ENCODE measurements around the gene ITM2B. TPM values are rescaled to one million over a fixed set of nuclear protein-coding genes. Genes with fewer than 3 reads are reported as not detected.
"Not testable (repeated sequence)": the region's sequence is repeated elsewhere in the genome, so short reads cannot be mapped to it uniquely, and the experiment has no call there.

Gene ITM2B
- total RNA-seq, 2 experiments from 2014 or later, result 305 to 323 TPM

DNA sequence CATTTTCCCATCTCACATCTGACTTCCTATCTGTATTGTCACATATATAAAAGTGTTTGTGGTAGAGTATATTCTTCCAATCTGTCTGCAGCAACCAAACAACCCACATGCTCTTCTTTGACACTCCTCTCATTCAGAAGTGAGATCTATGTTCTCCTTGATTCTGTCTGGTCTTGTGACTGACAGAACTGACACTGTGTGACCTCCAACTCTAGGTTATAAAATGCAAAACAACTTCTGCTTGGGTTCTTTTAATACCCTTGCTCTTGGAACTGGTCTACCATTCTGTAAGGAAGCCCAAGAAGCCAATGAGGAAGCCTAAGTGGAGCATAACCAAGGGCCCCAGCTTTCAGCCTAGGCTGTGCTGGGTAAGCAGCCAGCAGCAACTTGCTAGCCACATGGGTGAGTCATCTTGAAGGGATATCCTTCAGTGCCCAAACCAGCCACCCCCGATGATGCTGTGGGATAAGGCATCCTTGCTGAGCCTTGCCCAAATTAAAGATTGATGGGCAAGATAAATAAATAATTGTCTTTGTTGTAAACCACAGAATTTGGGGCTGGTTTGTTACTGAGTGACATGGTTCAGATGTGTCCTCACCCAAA, 18.4 kb upstream of the ITM2B start:
- Mint-ChIP-seq H3K27ac (no peak overlapping the region), H3K9me3 (peaks cover 3% of the 10 kb centered on the region), H3K4me1 (ENCODE audit: low read depth) (peaks cover 38% of the 10 kb centered on the region), H3K4me3 (no peak overlapping the region), H3K36me3 (ENCODE audit: low read depth) (peaks cover 4% of the 10 kb centered on the region), H3K27me3 (no peaks in the 10 kb centered on the region)
- intact Hi-C loops (cut with DNase I, micrococcal nuclease), result loop anchor here in 1 of 2 experiments (5.0 kb wide), 1 partner anchor 52 kb away; no protein-coding TSS in a partner anchor
- peaks cover 13% of the 10 kb centered on the region for H3K4me1 ChIP-seq (ENCODE audit: insufficient read depth, low read length)
- TF ChIP-seq, protein P1, sequence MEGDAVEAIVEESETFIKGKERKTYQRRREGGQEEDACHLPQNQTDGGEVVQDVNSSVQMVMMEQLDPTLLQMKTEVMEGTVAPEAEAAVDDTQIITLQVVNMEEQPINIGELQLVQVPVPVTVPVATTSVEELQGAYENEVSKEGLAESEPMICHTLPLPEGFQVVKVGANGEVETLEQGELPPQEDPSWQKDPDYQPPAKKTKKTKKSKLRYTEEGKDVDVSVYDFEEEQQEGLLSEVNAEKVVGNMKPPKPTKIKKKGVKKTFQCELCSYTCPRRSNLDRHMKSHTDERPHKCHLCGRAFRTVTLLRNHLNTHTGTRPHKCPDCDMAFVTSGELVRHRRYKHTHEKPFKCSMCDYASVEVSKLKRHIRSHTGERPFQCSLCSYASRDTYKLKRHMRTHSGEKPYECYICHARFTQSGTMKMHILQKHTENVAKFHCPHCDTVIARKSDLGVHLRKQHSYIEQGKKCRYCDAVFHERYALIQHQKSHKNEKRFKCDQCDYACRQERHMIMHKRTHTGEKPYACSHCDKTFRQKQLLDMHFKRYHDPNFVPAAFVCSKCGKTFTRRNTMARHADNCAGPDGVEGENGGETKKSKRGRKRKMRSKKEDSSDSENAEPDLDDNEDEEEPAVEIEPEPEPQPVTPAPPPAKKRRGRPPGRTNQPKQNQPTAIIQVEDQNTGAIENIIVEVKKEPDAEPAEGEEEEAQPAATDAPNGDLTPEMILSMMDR (IDR thresholded peaks at IDR 0.05), result no peak
- H3K4me3 ChIP-seq (ENCODE audit: low read length), result no peak overlapping the region
- H3K27me3 ChIP-seq (ENCODE audit: control insufficient read depth in 1 of 2, insufficient read depth in 2 of 2, low read length in 2 of 2), result no peaks in the 10 kb centered on the region
- POLR2A ChIA-PET, result no interaction called here
- ATAC-seq (ENCODE audit: poor library complexity), result no peak
- peak in 4 of 14 experiments; percentile 4 to 49 (median 34) for DNase-seq
- CTCF ChIA-PET, result no interaction called here
- no peaks in the 10 kb centered on the region for H3K9me3 ChIP-seq (ENCODE audit: control insufficient read depth in 1 of 2, insufficient read depth in 1 of 2, low read length in 2 of 2)
- H3K36me3 ChIP-seq (ENCODE audit: insufficient read depth, low read length), result no peaks in the 10 kb centered on the region
- no peak overlapping the region for H3K27ac ChIP-seq (ENCODE audit: low read depth in 1 of 2, low read length in 2 of 2)

DNA sequence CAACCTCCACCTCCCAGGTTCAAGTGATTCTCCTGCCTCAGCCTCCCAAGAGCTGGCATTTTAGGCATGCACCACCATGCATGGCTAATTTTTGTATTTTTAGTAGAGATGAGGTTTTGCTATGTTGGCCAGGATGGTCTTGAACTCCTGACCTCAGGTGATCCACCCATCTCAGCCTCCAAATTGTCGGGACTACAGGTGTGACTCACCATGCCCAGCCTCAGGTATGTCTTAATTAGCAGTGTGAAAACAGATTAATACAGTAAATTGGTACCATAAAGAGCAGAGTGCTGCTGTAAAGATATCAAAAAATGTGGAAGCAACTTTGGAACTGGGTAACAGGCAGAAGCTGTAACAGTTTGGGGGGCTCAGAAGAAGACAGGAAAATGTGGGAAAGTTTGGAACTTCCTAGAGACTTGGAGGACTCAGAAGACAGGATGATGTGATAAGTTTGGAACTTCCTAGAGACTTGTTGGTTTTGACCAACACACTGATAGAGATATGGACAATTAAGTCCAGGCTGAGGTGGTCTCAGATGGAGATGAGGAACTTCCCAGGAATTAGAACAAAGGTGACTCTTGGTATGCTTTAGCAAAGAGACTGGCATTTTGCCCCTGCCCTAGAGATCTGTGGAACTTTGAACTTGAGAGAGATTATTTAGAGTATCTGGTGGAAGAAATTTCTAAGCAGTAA, 17.3 kb upstream of the ITM2B start:
- H3K36me3 Mint-ChIP-seq (ENCODE audit: low read depth); CTCF ChIA-PET; H3K27me3 ChIP-seq (ENCODE audit: control insufficient read depth in 1 of 2, insufficient read depth in 2 of 2, low read length in 2 of 2); H3K27ac ChIP-seq (ENCODE audit: low read depth in 1 of 2, low read length in 2 of 2); H3K9me3 ChIP-seq (ENCODE audit: control insufficient read depth in 1 of 2, insufficient read depth in 1 of 2, low read length in 2 of 2); H3K27me3 Mint-ChIP-seq; ATAC-seq (ENCODE audit: poor library complexity); H3K9me3 Mint-ChIP-seq; DNase-seq; H3K4me3 ChIP-seq (ENCODE audit: low read length); H3K36me3 ChIP-seq (ENCODE audit: insufficient read depth, low read length); H3K4me3 Mint-ChIP-seq: not testable (repeated sequence)
- peaks cover 24% of the 10 kb centered on the region for H3K4me1 ChIP-seq (ENCODE audit: insufficient read depth, low read length)
- Mint-ChIP-seq H3K4me1 (ENCODE audit: low read depth) (peaks cover 43% of the 10 kb centered on the region), H3K27ac (peak overlapping the region; percentile 58)
- POLR2A ChIA-PET, result interaction anchor here (2.4 kb wide), 1 partner anchor 17 kb away, joined by 7 read pairs; the partner anchor contains the start of gene ITM2B
- intact Hi-C loops (cut with DNase I, micrococcal nuclease), result loop anchor here in 1 of 2 experiments (5.0 kb wide), 1 partner anchor 53 kb away; no protein-coding TSS in a partner anchor

DNA sequence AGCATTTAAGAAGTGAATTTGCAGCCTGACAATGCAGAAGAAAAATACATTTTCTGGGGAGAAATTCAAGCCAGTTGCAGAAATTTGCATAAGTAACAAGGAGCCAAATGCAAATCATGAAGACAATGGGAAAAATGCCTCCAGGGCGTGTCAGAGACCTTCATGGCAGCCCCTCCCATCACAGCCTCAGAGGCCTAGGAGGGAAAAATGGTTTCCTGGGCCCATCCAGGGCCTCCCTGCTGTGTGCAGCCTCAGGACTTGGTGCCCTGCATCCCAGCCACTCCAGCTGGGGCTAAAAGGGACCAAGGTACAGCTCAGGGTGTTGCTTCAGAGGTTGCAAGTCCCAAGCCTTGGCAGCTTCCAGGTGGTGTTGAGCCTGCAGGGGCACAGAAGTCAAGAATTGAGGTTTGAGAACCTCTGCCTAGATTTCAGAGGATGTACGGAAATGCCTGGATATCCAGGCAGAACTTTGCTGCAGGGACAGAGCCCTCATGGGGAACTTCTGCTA, 16.7 kb upstream of the ITM2B start:
- Mint-ChIP-seq H3K27me3 (no peaks in the 10 kb centered on the region), H3K9me3 (peaks cover 3% of the 10 kb centered on the region), H3K4me1 (ENCODE audit: low read depth) (peaks cover 49% of the 10 kb centered on the region), H3K27ac (peak overlapping the region; percentile 58), H3K4me3 (no peak overlapping the region), H3K36me3 (ENCODE audit: low read depth) (peaks cover 4% of the 10 kb centered on the region)
- TF ChIP-seq, protein P1 (IDR thresholded peaks at IDR 0.05), result no peak
- no peak overlapping the region for H3K27ac ChIP-seq (ENCODE audit: low read depth in 1 of 2, low read length in 2 of 2)
- ChIA-PET CTCF (no interaction called here), POLR2A (interaction anchor here (2.4 kb wide), 1 partner anchor 17 kb away, joined by 7 read pairs; the partner anchor contains the start of gene ITM2B)
- intact Hi-C loops (cut with DNase I, micrococcal nuclease), result loop anchor here in 1 of 2 experiments (5.0 kb wide), 1 partner anchor 54 kb away; no protein-coding TSS in a partner anchor
- H3K4me1 ChIP-seq (ENCODE audit: insufficient read depth, low read length), result peaks cover 30% of the 10 kb centered on the region
- no peaks in the 10 kb centered on the region for H3K36me3 ChIP-seq (ENCODE audit: insufficient read depth, low read length)
- no peaks in the 10 kb centered on the region for H3K27me3 ChIP-seq (ENCODE audit: control insufficient read depth in 1 of 2, insufficient read depth in 2 of 2, low read length in 2 of 2)
- H3K4me3 ChIP-seq (ENCODE audit: low read length), result no peak overlapping the region
- no peak for DNase-seq
- no peak for ATAC-seq (ENCODE audit: poor library complexity)
- H3K9me3 ChIP-seq (ENCODE audit: control insufficient read depth in 1 of 2, insufficient read depth in 1 of 2, low read length in 2 of 2), result no peaks in the 10 kb centered on the region

Data from CD4-positive, alpha-beta T cell (primary cell).